LNCAP (cell line): Measurements from ENCODE around the gene AATK.

Experiments used
- CTCF ChIP-seq: fragments of 450-650 bp; IDR thresholded peaks from 2 replicates; pipeline ENCODE4 v1.5.1; 2017; ENCODE audit warnings: mild to moderate bottlenecking

AATK gene

GRCh38 chr17:81118308-81119221, 47.5 kb downstream of the AATK start:
- no peak for TF ChIP-seq CTCF

DNA sequence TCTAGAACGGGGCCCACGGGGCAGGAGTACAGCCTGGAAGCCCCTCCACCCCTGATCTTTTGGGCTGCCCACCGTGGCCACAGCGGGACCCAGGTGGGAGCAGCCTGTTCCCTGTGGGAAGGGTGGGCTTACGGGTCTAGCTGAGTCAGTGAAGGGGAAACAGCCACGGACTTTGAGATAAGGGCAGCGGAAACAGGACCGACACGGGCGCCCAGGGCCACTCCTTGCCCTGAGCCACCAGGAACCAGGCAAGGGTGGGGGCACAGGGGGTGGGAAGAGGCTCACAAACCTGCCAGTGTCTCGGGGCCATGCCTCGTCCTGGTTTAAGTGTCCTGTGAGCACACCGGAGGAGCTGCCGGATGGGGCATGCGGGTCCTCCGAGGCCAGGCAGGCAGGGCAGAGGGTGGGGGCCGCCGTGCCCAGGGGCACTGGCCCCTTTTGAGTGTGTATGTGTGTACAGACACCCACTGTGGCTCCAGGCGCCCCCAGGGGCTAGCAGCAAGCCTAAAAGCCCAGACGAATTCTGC, 48.3 kb downstream of the AATK start:
- no peak for TF ChIP-seq CTCF

- no peak for TF ChIP-seq CTCF
Observed at GRCh38 chr17:81116704-81117103, 49.3 kb downstream of the AATK start.

DNA sequence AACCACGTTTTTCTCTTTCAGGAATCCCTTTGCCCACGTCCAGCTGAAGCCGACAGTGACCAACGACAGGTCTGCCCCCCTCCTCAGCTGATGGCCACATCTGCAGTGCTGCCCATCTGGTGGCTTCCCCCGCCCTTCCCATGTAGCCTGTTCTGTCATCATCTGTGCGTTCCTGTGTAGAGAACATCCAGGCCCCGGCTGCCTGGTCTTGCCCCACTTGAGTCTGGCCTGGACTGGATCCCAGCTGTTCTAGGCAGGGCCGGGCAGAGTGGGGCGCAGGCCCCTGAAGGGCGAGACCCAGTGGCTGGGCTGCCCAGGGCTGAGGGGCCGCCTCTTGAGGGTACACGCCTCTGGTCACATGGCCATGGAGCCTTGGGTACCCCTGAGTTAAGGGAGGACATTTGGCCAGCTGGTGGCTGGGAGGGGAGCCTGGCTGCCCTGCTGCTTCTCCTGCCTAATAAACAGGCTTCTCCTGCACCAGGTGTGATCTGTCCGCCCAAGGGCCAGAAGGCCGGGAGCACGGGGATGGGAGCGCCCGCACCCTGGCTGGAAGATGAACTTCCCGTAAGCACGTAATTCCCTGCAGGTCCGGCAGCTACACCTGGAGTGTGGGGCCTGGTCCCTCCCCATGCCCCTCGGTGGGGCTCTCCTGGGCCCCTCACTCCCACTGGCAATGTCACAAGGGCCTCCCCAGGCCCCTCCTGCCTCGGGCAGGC, 50.1 kb downstream of the AATK start:
- TF ChIP-seq CTCF: no peak

DNA sequence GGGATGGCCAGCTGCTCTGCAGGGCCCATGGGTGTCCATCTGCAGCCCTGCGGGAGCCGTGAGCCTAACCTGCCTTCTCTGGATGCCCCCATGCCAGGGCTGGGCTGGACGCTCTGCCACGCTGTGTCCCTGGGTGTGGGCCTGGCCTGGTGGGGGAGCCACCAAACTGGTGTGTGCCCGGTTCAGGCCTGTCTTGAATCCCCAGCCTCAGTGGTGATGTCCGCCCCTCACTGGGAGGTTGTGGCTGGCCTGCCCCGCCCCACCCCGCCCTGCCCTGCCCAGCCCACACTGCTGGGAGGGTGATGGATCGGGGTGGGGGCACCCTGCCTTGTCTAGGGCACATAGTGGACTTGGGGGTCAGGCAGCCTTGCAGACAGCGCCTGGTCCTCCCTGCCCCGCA, 50.8 kb downstream of the AATK start:
- no peak for TF ChIP-seq CTCF

- TF ChIP-seq CTCF: no peak
Observed at GRCh38 chr17:81114351-81115093, 51.5 kb downstream of the AATK start.

- TF ChIP-seq CTCF: no peak
Observed at GRCh38 chr17:81113158-81113724, 52.8 kb downstream of the AATK start.
